Fibroblast of skin of scalp (primary cell): ENCODE data around the gene IQSEC3.

Experiments
- DNase-seq: peaks from one replicate; pipeline ENCODE4 v3.0.0-alpha.2; 2013

IQSEC3 gene

GRCh38 chr12:139585-139984 is 73.0 kb downstream of the IQSEC3 start:
- DNase-seq, result peak; percentile 11

DNA sequence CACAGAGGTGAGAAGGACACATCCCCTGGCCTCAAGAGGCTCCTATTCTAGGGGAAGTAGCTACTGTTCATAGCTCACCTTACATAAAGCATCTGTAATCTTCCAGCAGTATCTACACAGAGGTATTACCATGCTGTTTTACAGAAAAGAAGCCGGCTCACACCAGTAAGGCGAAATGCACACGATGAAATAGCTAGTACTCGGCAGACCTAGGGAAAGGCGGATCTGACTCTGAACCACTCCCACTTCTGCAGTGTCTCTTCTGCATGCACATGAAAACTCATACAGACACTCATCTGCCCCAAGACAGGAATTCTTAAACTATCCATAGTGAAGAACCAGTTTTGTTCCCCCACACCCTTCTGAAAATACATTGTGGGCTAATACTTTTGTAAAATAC is 73.6 kb downstream of the IQSEC3 start:
- DNase-seq, result no peak

GRCh38 chr12:143964-144649 is 77.5 kb downstream of the IQSEC3 start:
- DNase-seq, result peak; percentile 41

- no peak for DNase-seq
These were observed 78.2 kb downstream of the IQSEC3 start for GRCh38 chr12:144650-145284.

DNA sequence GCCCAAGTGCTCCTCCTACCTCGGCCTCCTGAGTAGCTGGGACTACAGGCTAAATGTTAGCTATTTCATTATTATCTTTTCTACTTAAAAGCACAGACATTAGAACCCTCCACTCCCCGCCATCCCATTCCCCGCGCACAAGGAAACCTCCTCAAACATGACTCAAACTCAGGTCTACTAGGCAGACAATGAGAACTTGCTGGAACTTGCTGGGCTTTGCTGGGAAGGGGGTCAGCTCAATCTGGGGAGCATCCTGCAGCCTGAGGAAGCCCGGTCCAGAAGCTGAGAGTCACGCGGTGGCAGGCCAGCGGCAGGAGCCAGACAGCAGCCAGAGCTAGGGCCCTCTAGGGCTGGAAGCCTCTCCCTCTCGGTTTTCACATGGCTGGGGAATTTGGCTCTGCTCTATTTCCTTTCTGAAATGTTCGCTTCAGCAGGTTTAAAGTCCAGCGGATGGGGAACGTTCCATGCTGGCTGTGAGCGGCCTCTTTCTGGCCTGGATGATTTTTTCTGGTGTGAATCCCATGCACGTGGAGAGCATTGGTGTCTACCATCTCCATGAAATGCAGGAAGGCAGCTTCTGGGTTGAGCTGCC is 78.9 kb downstream of the IQSEC3 start:
- DNase-seq, result no peak

GRCh38 chr12:147242-147641 is 80.7 kb downstream of the IQSEC3 start:
- no peak for DNase-seq

DNA sequence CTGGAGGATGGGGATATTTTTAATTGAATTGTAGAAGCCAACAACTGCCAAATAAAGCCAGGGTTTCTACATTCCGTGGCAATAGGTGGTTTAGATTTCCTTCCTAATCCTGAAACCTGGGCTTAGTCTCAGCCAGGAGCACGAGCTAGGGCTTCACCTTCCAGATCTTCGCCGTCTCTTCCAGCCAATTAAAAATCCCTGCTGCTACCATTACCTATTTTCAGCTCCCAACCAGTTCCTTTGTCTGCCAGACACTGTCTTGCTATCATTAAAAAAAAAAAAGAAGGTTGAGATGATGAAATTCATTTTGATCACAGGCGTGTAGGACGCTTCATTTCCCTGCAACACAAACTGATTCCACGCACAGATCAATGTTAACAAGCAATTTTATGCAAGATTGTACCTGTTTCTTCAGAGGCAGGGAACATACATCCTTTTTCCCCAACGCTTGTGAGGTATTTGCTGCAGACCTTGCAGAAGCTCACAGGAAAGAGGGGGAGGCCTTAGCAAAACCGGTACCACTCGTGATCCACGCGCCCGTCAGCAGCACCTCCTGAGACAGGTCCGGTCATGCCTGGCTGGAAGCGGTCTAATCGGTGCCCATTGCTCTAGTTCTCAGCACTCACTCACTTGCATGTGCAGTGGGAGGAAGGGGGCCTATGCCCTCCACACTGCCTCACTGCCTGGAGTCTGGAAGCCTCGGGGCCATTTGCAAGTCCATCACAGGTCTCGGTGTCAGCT is 82.3 kb downstream of the IQSEC3 start:
- DNase-seq, result no peak

DNA sequence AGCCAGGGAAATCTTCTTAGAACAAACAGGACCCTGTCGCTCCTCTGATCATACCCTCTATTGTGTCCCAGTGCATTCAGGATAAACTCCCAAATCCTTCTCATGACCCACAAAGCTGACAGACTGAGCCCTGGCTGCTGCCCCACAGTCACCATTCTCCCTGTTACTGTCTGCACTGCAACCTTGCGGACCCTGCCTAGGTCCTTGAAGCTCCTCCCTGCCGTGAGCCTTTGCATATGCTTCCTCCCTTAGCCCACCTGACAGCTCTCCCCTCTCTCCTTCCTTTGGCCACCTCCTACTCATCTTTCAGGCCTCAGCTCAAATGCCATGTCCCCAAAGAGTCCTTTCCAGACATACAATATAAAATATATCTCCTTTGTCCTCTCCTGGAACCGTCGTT is 85.0 kb downstream of the IQSEC3 start:
- DNase-seq, result no peak

GRCh38 chr12:152440-152839 is 85.9 kb downstream of the IQSEC3 start:
- DNase-seq, result no peak

DNA sequence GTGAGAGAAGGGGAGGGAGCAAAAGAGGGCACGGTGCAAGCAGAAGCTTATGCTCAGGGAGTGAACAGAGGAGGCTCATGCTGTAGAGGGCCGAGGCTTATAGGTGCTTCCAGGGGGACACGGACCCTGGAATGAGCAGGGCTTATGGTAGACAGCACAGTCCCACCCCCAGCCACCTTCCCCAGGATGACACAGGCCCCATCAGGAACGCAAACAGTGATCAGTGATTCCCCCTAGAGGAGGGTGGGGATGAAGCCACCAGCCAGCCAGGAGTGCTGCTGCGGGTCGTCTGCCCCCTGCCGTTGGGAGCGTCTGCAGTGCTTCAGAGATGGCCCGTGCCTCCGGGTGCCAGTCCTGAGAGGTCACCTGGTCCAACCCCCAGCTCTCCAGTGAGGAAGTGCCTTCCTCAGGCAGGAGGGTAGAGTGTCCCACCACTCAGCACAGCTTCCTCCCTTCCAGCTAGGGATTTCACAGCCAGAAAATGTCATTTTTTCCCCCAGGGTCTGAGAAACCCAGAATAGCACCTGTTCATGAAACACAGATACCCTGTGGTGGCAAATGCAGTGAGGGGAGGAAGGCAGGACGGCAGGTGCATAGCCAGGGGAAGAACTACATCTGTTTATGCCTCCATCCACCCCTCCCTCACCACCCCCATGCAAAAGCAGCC is 86.6 kb downstream of the IQSEC3 start:
- DNase-seq, result peak; percentile 41

GRCh38 chr12:154058-154457 is 87.5 kb downstream of the IQSEC3 start:
- DNase-seq, result no peak

GRCh38 chr12:155006-155405 is 88.4 kb downstream of the IQSEC3 start:
- DNase-seq, result no peak

DNA sequence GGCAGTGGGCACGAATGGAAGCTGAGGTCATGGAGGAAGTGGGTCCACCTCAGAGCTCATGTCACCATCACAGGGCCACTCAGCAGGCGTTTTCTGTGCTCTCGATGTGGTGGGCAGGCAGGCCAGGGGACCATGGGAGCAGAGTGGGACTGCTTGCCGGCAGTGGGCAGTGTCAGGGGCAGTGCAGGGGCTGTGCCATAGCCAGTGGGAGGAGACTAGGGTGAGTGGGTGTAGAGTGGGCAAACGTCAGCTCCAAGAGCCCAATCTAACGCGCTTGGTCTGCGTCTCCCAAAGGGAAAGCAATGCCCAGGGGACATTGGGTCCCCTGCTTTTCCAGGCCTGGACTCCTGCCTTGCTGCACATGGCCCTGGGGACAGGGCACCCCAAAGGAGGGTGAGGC is 89.1 kb downstream of the IQSEC3 start:
- DNase-seq, result no peak

GRCh38 chr12:156945-157344 is 90.4 kb downstream of the IQSEC3 start:
- DNase-seq, result no peak

GRCh38 chr12:157644-158043 is 91.1 kb downstream of the IQSEC3 start:
- DNase-seq, result no peak

DNA sequence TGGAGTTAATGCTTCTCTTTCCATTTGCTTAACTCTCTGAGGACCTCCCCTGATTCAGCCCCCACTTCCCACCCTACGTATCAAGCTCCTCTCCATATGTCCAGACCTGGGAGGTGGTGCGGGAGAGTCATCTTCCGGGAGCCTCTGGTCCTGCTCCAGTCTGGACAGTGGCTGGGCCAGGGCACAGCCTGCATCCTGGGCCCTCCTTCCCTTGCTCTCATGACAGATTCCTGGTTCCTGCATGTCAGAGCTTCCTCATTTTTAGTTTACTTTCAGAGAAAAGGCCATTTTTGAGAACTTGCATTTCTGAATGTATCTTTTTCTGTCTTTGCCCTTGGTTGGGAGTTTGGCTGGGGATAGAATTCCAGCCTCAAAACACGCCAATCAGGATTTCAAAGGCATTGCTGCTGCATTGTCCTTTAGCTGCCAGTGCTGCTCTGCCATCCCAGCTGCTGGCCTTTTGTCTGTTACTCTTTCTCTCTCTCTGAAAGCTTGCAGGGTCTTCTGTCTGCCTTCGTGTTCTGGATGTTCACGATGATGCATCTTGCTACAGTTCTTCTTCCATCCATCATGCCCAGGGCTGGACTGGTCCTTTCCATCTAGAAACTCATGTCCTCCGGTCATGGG is 92.7 kb downstream of the IQSEC3 start:
- DNase-seq, result no peak

DNA sequence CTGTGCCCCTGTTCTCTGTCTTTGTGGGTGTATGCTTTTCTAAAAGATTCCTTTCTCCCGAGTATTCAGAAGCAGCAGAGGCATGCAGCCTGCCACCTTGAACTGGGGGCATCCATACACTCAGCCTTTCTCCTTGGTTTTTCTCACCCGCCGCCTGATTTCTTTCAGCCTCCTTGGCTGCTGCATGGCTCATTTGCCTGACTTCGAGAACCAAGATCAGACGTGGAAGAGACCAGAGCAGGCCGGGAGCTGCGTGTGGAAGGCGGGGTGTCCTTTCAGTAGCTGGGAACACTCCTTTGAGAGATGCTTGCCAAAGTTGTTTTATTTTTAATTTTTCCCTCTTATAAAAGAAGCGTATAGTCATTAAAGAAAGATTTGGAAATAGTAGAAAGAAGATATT is 94.3 kb downstream of the IQSEC3 start:
- no peak for DNase-seq

GRCh38 chr12:161823-162222 is 95.3 kb downstream of the IQSEC3 start:
- no peak for DNase-seq

- no peak for DNase-seq
These were observed 96.1 kb downstream of the IQSEC3 start for GRCh38 chr12:162467-163307.

DNA sequence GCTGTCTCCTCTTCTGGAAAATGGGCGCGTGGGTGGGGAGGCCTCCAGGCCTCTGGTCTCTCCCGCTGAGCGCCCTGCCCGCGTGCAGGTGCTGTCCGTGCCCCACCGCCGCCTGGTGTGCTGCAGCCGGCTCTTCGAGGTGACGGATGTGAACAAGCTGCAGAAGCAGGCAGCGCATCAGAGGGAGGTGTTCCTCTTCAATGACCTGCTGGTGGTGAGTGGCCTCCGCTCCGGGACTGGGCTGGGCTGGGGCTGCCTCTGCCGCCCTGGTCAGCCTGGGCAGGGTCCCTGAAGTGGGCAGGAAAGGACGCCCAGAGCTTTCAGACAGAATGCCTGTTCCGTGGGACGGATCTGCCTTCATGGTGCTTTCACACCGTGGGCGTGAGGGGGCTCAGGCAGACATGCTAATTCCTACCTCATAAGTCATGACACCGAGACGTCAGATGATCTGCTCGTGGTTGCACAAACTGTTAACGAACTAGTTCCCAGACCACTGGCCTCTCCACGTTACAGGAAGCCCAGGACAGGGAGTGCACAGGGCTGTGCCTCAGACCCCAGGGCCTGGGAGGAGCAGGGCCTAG is 96.9 kb downstream of the IQSEC3 start:
- no peak for DNase-seq

DNA sequence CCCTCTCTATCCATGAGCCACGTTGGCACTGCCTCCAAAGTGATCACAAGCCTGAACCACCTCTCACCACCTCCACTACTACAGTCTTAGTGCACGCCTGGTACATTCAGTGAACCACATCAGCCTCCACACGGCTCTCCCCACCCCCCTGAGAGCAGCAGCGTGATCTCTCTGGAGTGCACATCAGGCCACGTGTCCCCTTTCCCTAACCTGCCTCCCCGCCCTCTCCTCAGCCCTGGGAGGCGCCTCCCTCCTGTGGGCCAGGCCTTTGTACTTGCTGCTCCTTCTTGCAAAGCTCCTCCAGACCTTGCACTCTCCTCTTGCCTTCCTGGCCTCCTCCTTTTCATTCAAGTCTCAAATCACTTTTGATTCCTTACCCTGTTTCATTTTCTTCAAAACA is 97.6 kb downstream of the IQSEC3 start:
- DNase-seq, result no peak
